HS-27A (cell line): ENCODE results near the gene TCTN2.

Experiments
- DNase-seq: peaks from one replicate; pipeline ENCODE4 v3.0.0-alpha.2; 2012; ENCODE audit warnings: low read depth, missing footprints

The TCTN2 gene

GRCh38 chr12:123741937-123742572 is 71.1 kb downstream of the TCTN2 start:
- no peak for DNase-seq

GRCh38 chr12:123743002-123743401 is 72.1 kb downstream of the TCTN2 start:
- DNase-seq: no peak

- no peak for DNase-seq
Observed at GRCh38 chr12:123744836-123745235, 73.9 kb downstream of the TCTN2 start.

DNA sequence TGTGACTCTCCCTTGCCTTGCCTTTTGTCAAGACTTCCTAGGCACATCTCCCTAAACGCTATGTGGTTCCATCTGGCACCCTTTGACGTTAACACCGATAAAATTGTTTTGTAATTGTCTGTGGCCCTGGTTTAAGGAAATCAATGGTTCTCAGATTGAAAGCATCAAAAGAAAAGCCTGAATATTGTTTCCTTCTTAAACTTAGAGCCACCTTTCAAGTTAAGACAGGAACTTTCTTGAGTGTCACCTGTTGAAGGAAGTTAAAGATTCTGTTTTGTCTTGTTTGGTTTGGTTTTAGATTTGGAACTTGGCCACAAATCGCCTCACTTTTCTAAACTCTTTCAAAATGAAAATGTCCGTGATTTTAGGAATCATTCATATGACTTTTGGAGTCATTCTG is 76.4 kb downstream of the TCTN2 start:
- no peak for DNase-seq

GRCh38 chr12:123748161-123748560 is 77.2 kb downstream of the TCTN2 start:
- DNase-seq: no peak

DNA sequence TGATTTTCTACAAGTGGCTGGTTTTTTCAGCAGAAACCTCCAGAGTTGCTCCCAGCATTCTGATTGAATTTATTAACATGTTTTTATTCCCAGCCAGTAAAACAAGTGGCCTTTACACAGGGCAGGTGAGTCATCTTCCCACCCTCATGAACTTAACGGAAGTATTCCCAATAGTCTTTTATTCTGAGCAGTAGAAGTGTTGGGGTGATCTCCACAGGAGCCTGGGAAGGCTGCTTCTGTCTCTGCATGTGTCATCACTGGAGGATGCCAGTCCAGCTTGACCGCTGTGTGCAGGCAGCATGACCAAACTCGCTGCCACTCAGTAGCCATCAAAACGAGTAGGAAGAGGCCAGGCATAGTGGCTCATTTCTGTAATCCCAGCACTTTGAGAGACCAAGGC is 77.7 kb downstream of the TCTN2 start:
- no peak for DNase-seq

GRCh38 chr12:123749355-123749754 is 78.4 kb downstream of the TCTN2 start:
- DNase-seq: no peak

- DNase-seq: no peak
Observed at GRCh38 chr12:123750159-123750656, 79.3 kb downstream of the TCTN2 start.

DNA sequence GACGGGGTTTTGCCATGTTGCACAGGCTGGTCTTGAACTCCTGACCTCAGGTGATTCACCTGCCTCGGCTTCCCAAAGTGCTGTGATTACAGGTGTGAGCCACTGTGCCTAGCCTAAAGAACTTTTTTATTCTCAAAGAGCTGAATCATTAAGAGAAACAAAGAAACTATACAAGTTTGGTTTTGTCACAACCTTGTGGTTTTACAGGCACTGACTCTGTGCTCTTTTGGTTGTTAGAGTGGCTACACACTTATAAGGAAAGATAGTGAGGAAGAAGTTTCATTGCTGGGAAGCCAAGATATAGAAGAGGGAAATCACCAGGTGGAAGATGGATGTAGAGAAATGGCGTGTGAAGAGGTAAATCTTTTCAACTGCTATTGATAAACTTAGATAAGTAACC is 81.1 kb downstream of the TCTN2 start:
- no peak for DNase-seq

DNA sequence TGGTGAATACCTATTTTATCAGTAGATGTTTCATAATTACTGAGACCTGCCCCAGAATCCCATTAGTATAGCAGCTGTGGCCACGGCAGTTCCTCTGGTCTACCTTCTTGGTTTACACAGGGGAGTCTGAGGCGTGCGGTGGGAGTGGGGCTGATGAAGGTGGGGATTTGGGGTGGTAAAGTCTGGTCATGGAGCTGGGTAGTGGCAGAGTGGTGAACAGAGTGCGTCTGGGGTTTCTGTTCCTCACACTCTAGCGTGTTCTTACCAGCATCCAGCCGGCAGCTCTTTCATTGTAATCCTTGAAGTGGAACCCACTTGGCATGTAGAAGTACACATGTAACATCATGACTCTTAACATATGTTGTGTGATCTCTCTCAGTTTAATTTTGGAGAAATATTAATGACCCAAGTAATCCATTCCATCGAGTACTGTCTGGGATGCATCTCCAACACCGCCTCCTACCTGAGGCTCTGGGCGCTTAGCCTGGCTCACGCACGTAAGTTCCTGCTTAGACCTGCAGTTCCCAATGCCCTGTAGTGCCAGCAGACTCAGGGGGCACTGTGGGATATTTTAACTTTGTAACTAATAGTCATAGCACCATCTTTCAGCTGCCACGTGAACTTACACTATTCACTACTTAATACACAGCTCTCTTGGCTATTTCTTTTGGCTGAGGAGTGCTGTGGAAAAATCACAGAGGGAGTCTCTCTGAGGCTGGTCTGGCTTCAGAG is 83.3 kb downstream of the TCTN2 start:
- no peak for DNase-seq

DNA sequence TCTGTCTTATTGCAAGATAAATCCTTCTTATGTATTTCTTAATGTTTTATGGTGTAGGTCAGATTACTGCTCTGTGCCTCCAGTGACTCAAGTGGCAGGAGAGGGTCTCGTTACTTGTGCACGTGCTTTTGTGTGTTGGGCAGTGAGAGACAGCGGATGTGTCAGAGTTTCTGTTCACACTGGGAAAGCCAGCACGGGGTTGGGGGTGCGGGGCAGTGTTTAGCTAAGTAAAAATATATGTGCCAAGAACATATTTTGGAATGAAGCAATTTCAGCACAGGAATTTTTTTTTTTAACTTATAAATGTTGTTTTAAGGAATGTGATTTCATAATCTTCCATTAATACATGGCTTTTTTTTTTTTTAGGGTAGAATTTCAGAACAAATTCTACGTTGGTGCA is 86.6 kb downstream of the TCTN2 start:
- peak; percentile 29 for DNase-seq
